Kidney (tissue), 14 donors: ENCODE data around the gene ZFP92. TPM values are rescaled to one million over a fixed set of nuclear protein-coding genes. Genes with fewer than 3 reads are reported as not detected.
A peak's percentile ranks its signal among the peaks of the same experiment; 100 is the strongest.

Experiments used
- DNase-seq, 5 donors: peaks; one replicate each; pipeline ENCODE4 v3.0.0-alpha.2; 2013 to 2020
- FAIRE-seq: peaks from 2 replicates; lab custom pipeline; 2012; peaks lifted over from hg19 to GRCh38; lab: Jason Lieb, UNC
- H3K27ac ChIP-seq, 2 donors: one replicate each; pipeline ENCODE4 v1.7.0; 2013; ENCODE audit warnings: low read depth in 2 of 2, low read length in 2 of 2, inconsistent platforms in 1 of 2
- H3K27me3 ChIP-seq: one replicate; pipeline ENCODE4 v1.7.1; 2013; ENCODE audit warnings: low read length, inconsistent platforms; ENCODE audit not compliant: control insufficient read depth, insufficient read depth
- H3K36me3 ChIP-seq, 3 donors: one replicate each; pipeline versions ENCODE4 v1.7.0 to v1.7.1; 2013; ENCODE audit warnings: low read length in 3 of 3, control low read depth in 1 of 3, inconsistent platforms in 1 of 3; ENCODE audit not compliant: insufficient read depth in 3 of 3, control insufficient read depth in 2 of 3
- H3K4me1 ChIP-seq, 3 donors: one replicate each; pipeline versions ENCODE4 v1.7.0 to v1.7.1; 2013; ENCODE audit warnings: low read length in 3 of 3, inconsistent platforms in 1 of 3, low read depth in 1 of 3; ENCODE audit not compliant: control insufficient read depth in 2 of 3, insufficient read depth in 2 of 3
- H3K4me3 ChIP-seq, 3 donors: one replicate each; pipeline versions ENCODE4 v1.7.0 to v1.8.1; 2013; ENCODE audit warnings: low read length in 3 of 3, control low read depth in 1 of 3, inconsistent platforms in 1 of 3
- H3K9ac ChIP-seq, 3 donors: one replicate each; pipeline versions ENCODE4 v1.7.0 to v1.7.1; 2013; ENCODE audit warnings: low read length in 3 of 3, control low read depth in 1 of 3, inconsistent platforms in 1 of 3
- H3K9me3 ChIP-seq, 3 donors: one replicate each; pipeline versions ENCODE4 v1.7.0 to v1.7.1; 2013; ENCODE audit warnings: low read length in 3 of 3, control low read depth in 1 of 3, inconsistent platforms in 1 of 3; ENCODE audit not compliant: control insufficient read depth in 2 of 3, insufficient read depth in 1 of 3
- CTCF ChIP-seq: IDR thresholded peaks from 3 replicates; pipeline ENCODE4 v1.5.1; 2012; ENCODE audit warnings: mild to moderate bottlenecking, moderate library complexity, borderline replicate concordance; ENCODE audit not compliant: insufficient read depth; ENCODE audit errors: extremely low read depth
- intact Hi-C: fragments of 100-400 bp; cut with DNase I; formaldehyde crosslinking; loops from one replicate; pipeline ENCODE4 v1.11.1; 2022
- polyA plus RNA-seq: library from polyadenylated mRNA; stranded (reverse); fragments of 350-450 nt; fragmentation: Illumina TruSeq; extraction: RNeasy Lipid Tissue Mini Kit (QIAGEN cat#74804); gene quantifications from one replicate; pipeline ENCODE4 v1.2.3, GENCODE V29; 2014; ENCODE audit warnings: low read depth, low replicate concordance; ENCODE audit not compliant: insufficient read depth
- total RNA-seq: library from RNA; stranded (reverse); fragmentation: NEBNext Ultra II Directional; extraction: Animal tissue kit (Norgen Biotek cat#: 25700); gene quantifications from one replicate; pipeline ENCODE4 v1.2.1, GENCODE V29; 2021
- donor health status: control.
- donor health status: control.
- donor health status: control.
- donor health status: control.
- donor health status: control.
- donor health status: DM: yes; HTN: yes; CAD: no.
- donor health status: Normal renal cell carcinoma (clear cell type).

The ZFP92 gene
- total and polyA plus RNA-seq, 2 donors from 2014 or later = 0.47 to 0.91 TPM

- no peak overlapping the region for H3K9ac ChIP-seq
- FAIRE-seq = no peak
Measured at GRCh38 chrX:153397256-153397960, 13.9 kb upstream of the ZFP92 start.

GRCh38 chrX:153398275-153398960 lies 12.9 kb upstream of the ZFP92 start:
- no peak overlapping the region for H3K27ac ChIP-seq
- FAIRE-seq (no peak), DNase-seq (peak in 1 of 5 donors; percentile 50)
- H3K27me3 ChIP-seq = no peaks in the 10 kb centered on the region
- no peak for TF ChIP-seq CTCF
- H3K9me3 ChIP-seq = no peaks in the 10 kb centered on the region
- no peaks in the 10 kb centered on the region for H3K4me1 ChIP-seq
- no peak overlapping the region for H3K9ac ChIP-seq
- H3K4me3 ChIP-seq = no peak overlapping the region
- no peaks in the 10 kb centered on the region for H3K36me3 ChIP-seq
- intact Hi-C loops = no loop called here

More at GRCh38 chrX:153397256-153397960, 13.9 kb upstream of the ZFP92 start:
- Histone ChIP-seq H3K27me3 (no peaks in the 10 kb centered on the region), H3K36me3 (no peaks in the 10 kb centered on the region), H3K9me3 (no peaks in the 10 kb centered on the region), H3K27ac (no peak overlapping the region), H3K4me3 (no peak overlapping the region), H3K4me1 (no peaks in the 10 kb centered on the region)
- intact Hi-C loops = no loop called here
- peak in 1 of 5 donors; percentile 56 for DNase-seq
- TF ChIP-seq CTCF = no peak

GRCh38 chrX:153400146-153401132 lies 10.8 kb upstream of the ZFP92 start:
- intact Hi-C loops = no loop called here
- Histone ChIP-seq H3K27me3 (no peaks in the 10 kb centered on the region), H3K36me3 (no peaks in the 10 kb centered on the region), H3K27ac (no peak overlapping the region), H3K4me1 (no peaks in the 10 kb centered on the region), H3K9ac (no peak overlapping the region), H3K4me3 (no peak overlapping the region), H3K9me3 (no peaks in the 10 kb centered on the region)
- FAIRE-seq (no peak), DNase-seq (peak in 1 of 5 donors; percentile 78)
- peak; percentile 44 for TF ChIP-seq CTCF
